ENCODE results near the gene GJA3.

GRCh38 chr13:20093951-20094350, 66.9 kb downstream of the GJA3 start:
- TF ChIP-seq POLR2AphosphoS5 (IDR thresholded peaks at IDR 0.05; ENCODE audit: low read depth, low read length) (no peak), SIN3A (IDR thresholded peaks at IDR 0.05; ENCODE audit: borderline replicate concordance, insufficient read depth, low read length) (no peak), TAF1 (IDR thresholded peaks at IDR 0.05; ENCODE audit: borderline replicate concordance, insufficient read depth, low read length) (no peak), FOXP2 (optimal IDR thresholded peaks at IDR 0.05; ENCODE audit: borderline replicate concordance, extremely low read depth, extremely low read length, insufficient read depth) (no peak)
- TF ChIP-seq, protein P1, sequence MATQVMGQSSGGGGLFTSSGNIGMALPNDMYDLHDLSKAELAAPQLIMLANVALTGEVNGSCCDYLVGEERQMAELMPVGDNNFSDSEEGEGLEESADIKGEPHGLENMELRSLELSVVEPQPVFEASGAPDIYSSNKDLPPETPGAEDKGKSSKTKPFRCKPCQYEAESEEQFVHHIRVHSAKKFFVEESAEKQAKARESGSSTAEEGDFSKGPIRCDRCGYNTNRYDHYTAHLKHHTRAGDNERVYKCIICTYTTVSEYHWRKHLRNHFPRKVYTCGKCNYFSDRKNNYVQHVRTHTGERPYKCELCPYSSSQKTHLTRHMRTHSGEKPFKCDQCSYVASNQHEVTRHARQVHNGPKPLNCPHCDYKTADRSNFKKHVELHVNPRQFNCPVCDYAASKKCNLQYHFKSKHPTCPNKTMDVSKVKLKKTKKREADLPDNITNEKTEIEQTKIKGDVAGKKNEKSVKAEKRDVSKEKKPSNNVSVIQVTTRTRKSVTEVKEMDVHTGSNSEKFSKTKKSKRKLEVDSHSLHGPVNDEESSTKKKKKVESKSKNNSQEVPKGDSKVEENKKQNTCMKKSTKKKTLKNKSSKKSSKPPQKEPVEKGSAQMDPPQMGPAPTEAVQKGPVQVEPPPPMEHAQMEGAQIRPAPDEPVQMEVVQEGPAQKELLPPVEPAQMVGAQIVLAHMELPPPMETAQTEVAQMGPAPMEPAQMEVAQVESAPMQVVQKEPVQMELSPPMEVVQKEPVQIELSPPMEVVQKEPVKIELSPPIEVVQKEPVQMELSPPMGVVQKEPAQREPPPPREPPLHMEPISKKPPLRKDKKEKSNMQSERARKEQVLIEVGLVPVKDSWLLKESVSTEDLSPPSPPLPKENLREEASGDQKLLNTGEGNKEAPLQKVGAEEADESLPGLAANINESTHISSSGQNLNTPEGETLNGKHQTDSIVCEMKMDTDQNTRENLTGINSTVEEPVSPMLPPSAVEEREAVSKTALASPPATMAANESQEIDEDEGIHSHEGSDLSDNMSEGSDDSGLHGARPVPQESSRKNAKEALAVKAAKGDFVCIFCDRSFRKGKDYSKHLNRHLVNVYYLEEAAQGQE (IDR thresholded peaks at IDR 0.05; ENCODE audit: insufficient read depth in 1 of 2, low read depth in 2 of 2, low read length in 2 of 2): no peak
